Spleen (tissue), 11 donors: ENCODE data around the gene NT5C. TPM values are rescaled to one million over a fixed set of nuclear protein-coding genes. Genes with fewer than 3 reads are reported as not detected.
A peak's percentile ranks its signal among the peaks of the same experiment; 100 is the strongest.

Experiments used
- DNase-seq: peaks from one replicate; pipeline ENCODE4 v3.0.0-alpha.2; 2020
- H3K27ac ChIP-seq, 8 donors: fragments of 200-600 bp; sonication (generic) in 7 of 8; 1 replicate in 4 of 8; 2 replicates in 4 of 8; pipeline versions ENCODE4 v1.5.0 to v1.8.0; 2016 to 2021; ENCODE audit warnings: inconsistent platforms in 4 of 8, mild to moderate bottlenecking in 4 of 8, moderate library complexity in 1 of 8
- H3K27me3 ChIP-seq, 7 donors: fragments of 200-600 bp; sonication (generic) in 6 of 7; replicated peaks in 1 of 7; 1 replicate in 4 of 7; 2 replicates in 3 of 7; pipeline versions ENCODE4 v1.5.0 to v1.8.0; 2016 to 2021; ENCODE audit warnings: inconsistent platforms in 3 of 7, mild to moderate bottlenecking in 1 of 7
- H3K36me3 ChIP-seq, 6 donors: fragments of 200-600 bp; sonication (generic) in 5 of 6; 1 replicate in 4 of 6; 2 replicates in 2 of 6; pipeline versions ENCODE4 v1.5.0 to v1.8.0; 2016 to 2021; ENCODE audit warnings: inconsistent platforms in 2 of 6
- H3K4me1 ChIP-seq, 6 donors: fragments of 200-600 bp; sonication (generic) in 5 of 6; 1 replicate in 3 of 6; 2 replicates in 3 of 6; pipeline versions ENCODE4 v1.5.0 to v1.8.0; 2016 to 2021; ENCODE audit warnings: inconsistent platforms in 3 of 6
- H3K4me3 ChIP-seq, 8 donors: fragments of 200-600 bp; sonication (generic) in 7 of 8; 1 replicate in 4 of 8; 2 replicates in 4 of 8; pipeline versions ENCODE4 v1.5.0 to v1.8.0; 2016 to 2021; ENCODE audit warnings: inconsistent platforms in 4 of 8, mild to moderate bottlenecking in 4 of 8, moderate library complexity in 2 of 8
- H3K9me3 ChIP-seq, 8 donors: fragments of 200-600 bp; sonication (generic) in 7 of 8; 1 replicate in 4 of 8; 2 replicates in 4 of 8; pipeline versions ENCODE4 v1.5.0 to v1.8.0; 2016 to 2021; ENCODE audit warnings: inconsistent platforms in 4 of 8
- POLR2A ChIP-seq, 3 donors: fragments of 450-650 bp; IDR thresholded peaks; one replicate each; pipeline ENCODE4 v1.5.1; 2017; ENCODE audit warnings: antibody characterized with exemption in 3 of 3, mild to moderate bottlenecking in 1 of 3
- POLR2AphosphoS5 ChIP-seq, 3 donors: sonication (generic); formaldehyde crosslinking; IDR thresholded peaks; one replicate each; pipeline ENCODE4 v1.5.1; 2017; ENCODE audit warnings: antibody characterized with exemption in 3 of 3
- WGBS, 5 donors: extraction: QIAGEN DNeasy Blood & Tissue Kit in 3 of 5; methylation state at CpG; one replicate each; pipeline versions ENCODE4 v1.1.5 to v1.1.7; 2013 to 2018; 5-methylcytosine and 5-hydroxymethylcytosine counted together
- intact Hi-C: fragments of 100-400 bp; cut with DNase I; formaldehyde crosslinking; loops from one replicate; pipeline ENCODE4 v1.15.0; 2023; ENCODE audit warnings: low total_unique reads
- polyA plus RNA-seq, 3 donors: library from polyadenylated mRNA; stranded (reverse); fragments of 200-250 nt; gene quantifications; one replicate each; pipeline ENCODE4 v1.2.1, GENCODE V29; 2013
- total RNA-seq, 7 donors: library from RNA; depleted of rRNA in 3 of 7; stranded (reverse); fragments of >200 nt in 3 of 7; fragmentation: NEBNext Ultra II Directional in 4 of 7; extraction: Animal tissue kit (Norgen Biotek cat#: 25700) in 4 of 7; gene quantifications; one replicate each; pipeline versions ENCODE4 v1.1.0 to v1.2.1, GENCODE V29; 2016 to 2021
- TF ChIP-seq, protein P1 (sequence below), 11 experiments: fragments of 200-600 bp in 7 of 11; fragments of 450-650 bp in 4 of 11; sonication (generic) in 4 of 11; IDR thresholded peaks in 8 of 11; conservative IDR thresholded peaks in 3 of 11; 1 replicate in 7 of 11; 2 replicates in 4 of 11; pipeline versions ENCODE4 v1.4.0 to v1.8.0; 2016 to 2021; ENCODE audit warnings: antibody characterized with exemption in 11 of 11, inconsistent platforms in 4 of 11, mild to moderate bottlenecking in 1 of 11
- donor health status: healthy with polysubstance abuse.
- donor health status: DM: no; HTN: no; CAD: no; lungs with moderate emphysema.
- donor health status: DM: no; HTN: no; CAD: no.
- donor health status: Bipolar disorder and iron deficiency.
- donor health status: healthy.
- donor health status: DM: no; HTN: no; CAD: no.
- donor health status: DM: yes; HTN: yes; CAD: no.

NT5C gene
- total and polyA plus RNA-seq, 10 donors, result 48.2 to 145 (median 65.8) TPM

- intact Hi-C loops, result no loop called here
- Histone ChIP-seq H3K9me3 (no peaks in the 10 kb centered on the region), H3K27ac (peak overlapping the region; percentile 70 to 97 (median 89)), H3K36me3 (no peaks in the 10 kb centered on the region), H3K4me3 (peak overlapping the region; percentile 35 to 81 (median 54)), H3K27me3 (no peaks in the 10 kb centered on the region), H3K4me1 (peaks cover 36 to 82% (median 60%) of the 10 kb centered on the region in 6 donors)
- TF ChIP-seq, protein P1, sequence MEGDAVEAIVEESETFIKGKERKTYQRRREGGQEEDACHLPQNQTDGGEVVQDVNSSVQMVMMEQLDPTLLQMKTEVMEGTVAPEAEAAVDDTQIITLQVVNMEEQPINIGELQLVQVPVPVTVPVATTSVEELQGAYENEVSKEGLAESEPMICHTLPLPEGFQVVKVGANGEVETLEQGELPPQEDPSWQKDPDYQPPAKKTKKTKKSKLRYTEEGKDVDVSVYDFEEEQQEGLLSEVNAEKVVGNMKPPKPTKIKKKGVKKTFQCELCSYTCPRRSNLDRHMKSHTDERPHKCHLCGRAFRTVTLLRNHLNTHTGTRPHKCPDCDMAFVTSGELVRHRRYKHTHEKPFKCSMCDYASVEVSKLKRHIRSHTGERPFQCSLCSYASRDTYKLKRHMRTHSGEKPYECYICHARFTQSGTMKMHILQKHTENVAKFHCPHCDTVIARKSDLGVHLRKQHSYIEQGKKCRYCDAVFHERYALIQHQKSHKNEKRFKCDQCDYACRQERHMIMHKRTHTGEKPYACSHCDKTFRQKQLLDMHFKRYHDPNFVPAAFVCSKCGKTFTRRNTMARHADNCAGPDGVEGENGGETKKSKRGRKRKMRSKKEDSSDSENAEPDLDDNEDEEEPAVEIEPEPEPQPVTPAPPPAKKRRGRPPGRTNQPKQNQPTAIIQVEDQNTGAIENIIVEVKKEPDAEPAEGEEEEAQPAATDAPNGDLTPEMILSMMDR (IDR thresholded peaks at IDR 0.05 in 8 of 11, conservative IDR thresholded peaks at IDR 0.05 in 3 of 11), result no peak
- 63 to 84% (median 71%) methylated on average over 10 to 12 of the region's 12 CpGs for WGBS, 5 donors
- DNase-seq, result no peak
These were observed 44.4 kb downstream of the NT5C start for GRCh38 chr17:75087182-75087557.

DNA sequence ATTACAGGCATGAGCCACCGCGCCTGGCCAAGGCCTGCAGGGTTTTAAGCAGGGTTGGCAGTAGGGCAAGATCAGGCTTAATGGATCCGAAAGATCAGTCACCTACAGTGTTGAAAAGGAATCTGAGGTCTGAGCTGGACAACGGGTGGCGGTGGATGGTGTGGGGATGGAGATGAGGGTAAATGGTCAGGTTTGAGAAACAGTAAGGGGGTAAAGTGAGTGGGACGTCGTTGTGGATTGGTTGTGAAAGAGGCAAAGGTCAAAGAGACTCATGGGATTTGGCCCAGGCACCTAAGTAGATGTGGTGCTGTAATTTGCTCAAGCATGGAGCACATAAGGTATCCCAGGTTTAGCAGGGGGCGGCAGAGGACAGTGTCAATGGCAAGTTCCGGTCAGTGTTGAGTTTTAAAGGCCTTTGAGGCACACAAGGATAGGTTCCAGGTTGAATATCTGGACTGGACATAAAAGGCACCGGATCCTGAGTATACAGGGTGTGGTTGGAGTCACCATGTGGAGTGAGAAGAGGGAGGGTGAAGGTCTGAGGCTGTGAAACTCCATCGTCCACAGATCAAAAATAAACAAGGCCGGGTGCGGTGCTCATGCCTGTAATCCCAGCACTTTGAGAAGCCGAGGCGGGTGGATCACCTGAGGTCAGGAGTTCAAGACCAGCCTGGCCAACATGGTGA is 44.9 kb downstream of the NT5C start:
- H3K27me3 ChIP-seq, result no peaks in the 10 kb centered on the region
- H3K36me3 ChIP-seq, result no peaks in the 10 kb centered on the region
- intact Hi-C loops, result no loop called here
- H3K4me1 ChIP-seq, result peaks cover 33 to 77% (median 56%) of the 10 kb centered on the region in 6 donors
- WGBS, 5 donors, result 74 to 87% (median 80%) methylated on average over 15 of the region's 15 CpGs
- H3K4me3 ChIP-seq, result peak overlapping the region in 1 of 8 donors; percentile 81
- H3K27ac ChIP-seq, result peak overlapping the region in 7 of 8 donors; percentile 70 to 97 (median 89)
- H3K9me3 ChIP-seq, result no peaks in the 10 kb centered on the region
- DNase-seq, result no peak
- TF ChIP-seq POLR2AphosphoS5 (IDR thresholded peaks at IDR 0.05) (no peak), POLR2A (IDR thresholded peaks at IDR 0.05) (no peak)
- TF ChIP-seq, protein P1 (IDR thresholded peaks at IDR 0.05 in 8 of 11, conservative IDR thresholded peaks at IDR 0.05 in 3 of 11), result no peak

- H3K4me3 ChIP-seq, result no peak overlapping the region
- TF ChIP-seq, protein P1 (IDR thresholded peaks at IDR 0.05 in 8 of 11, conservative IDR thresholded peaks at IDR 0.05 in 3 of 11), result no peak
- no peak for TF ChIP-seq POLR2A (IDR thresholded peaks at IDR 0.05)
- peak in 1 of 3 donors; percentile 48 for TF ChIP-seq POLR2AphosphoS5 (IDR thresholded peaks at IDR 0.05)
- peaks cover 26 to 73% (median 45%) of the 10 kb centered on the region in 6 donors for H3K4me1 ChIP-seq
- peak overlapping the region in 1 of 8 donors; percentile 18 for H3K27ac ChIP-seq
- H3K27me3 ChIP-seq, result no peaks in the 10 kb centered on the region
- WGBS, 5 donors, result 52 to 72% (median 59%) methylated on average over 13 to 14 of the region's 14 CpGs
- H3K36me3 ChIP-seq, result no peaks in the 10 kb centered on the region
- intact Hi-C loops, result no loop called here
- DNase-seq, result no peak
- no peaks in the 10 kb centered on the region for H3K9me3 ChIP-seq
These were observed 47.4 kb downstream of the NT5C start for GRCh38 chr17:75084039-75084660.

DNA sequence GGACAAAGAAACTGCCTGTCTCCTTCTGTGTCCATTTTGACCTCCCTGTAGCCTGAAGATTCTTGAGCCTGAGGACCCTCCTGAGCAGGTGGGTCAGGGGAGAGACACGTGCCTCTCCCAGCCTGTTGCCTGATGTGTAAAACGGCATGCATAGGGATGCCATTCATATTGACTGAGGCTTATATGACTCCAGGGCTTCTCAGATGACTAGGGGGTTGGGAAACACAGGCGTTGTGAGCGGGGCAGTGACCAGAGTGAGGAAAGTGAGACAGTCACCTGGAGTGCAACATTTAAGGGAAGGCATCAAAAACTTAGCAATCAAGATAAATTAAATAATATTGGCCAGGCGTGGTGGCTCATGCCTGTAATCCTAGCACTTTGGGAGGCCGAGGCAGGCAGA is 48.9 kb downstream of the NT5C start:
- peaks cover 30 to 73% (median 46%) of the 10 kb centered on the region in 6 donors for H3K4me1 ChIP-seq

More for the DNA sequence above, 48.9 kb downstream of the NT5C start:
- Histone ChIP-seq H3K27ac (no peak overlapping the region), H3K4me3 (no peak overlapping the region), H3K36me3 (no peaks in the 10 kb centered on the region), H3K9me3 (no peaks in the 10 kb centered on the region), H3K27me3 (no peaks in the 10 kb centered on the region)
- 83 to 95% (median 87%) methylated on average over 6 of the region's 6 CpGs for WGBS, 5 donors
- intact Hi-C loops, result no loop called here
- no peak for DNase-seq
- TF ChIP-seq POLR2A (IDR thresholded peaks at IDR 0.05), result no peak
- no peak for TF ChIP-seq POLR2AphosphoS5 (IDR thresholded peaks at IDR 0.05)
- TF ChIP-seq, protein P1 (IDR thresholded peaks at IDR 0.05 in 8 of 11, conservative IDR thresholded peaks at IDR 0.05 in 3 of 11), result no peak
